GM12878 (cell line): Measurements from ENCODE around the gene LMLN. TPM values are rescaled to one million over a fixed set of nuclear protein-coding genes. Genes with fewer than 3 reads are reported as not detected.

Experiments
- ATAC-seq: fragments of 200-7000 bp; cut with Tn5 transposase; 3 replicates; pipeline ENCODE4 v1.9.1; 2020; ENCODE audit warnings: mild to moderate bottlenecking, moderate library complexity
- BruUV-seq: library from RNA; stranded (reverse); fragments of 400-500 nt; replicated peaks from 2 replicates; lab custom pipeline; 2021; lab: Mats Ljungman, UMichigan
- CTCF ChIA-PET: fragments of 300-600 bp; sonication (Branson Sonifier 250); formaldehyde crosslinking; extraction: SDS; loops from one replicate; lab custom pipeline; 2021; ENCODE audit warnings: inconsistent platforms; lab: Yijun Ruan, JAX
- POLR2A ChIA-PET: fragments of 350-600 bp; formaldehyde crosslinking; extraction: SDS; loops from one replicate; lab custom pipeline; 2021; ENCODE audit warnings: inconsistent platforms; lab: Charles Lee
- RAD21 ChIA-PET: fragments of 300-600 bp; sonication (Branson Sonifier 250); formaldehyde crosslinking; loops from one replicate; lab custom pipeline; 2023; ENCODE audit warnings: antibody characterized with exemption; ENCODE audit not compliant: unreplicated experiment; lab: Charles Lee
- SMC1A ChIA-PET: fragments of 300-600 bp; sonication (Branson Sonifier 250); formaldehyde crosslinking; loops from one replicate; lab custom pipeline; 2023; ENCODE audit not compliant: unreplicated experiment, uncharacterized antibody; lab: Charles Lee
- DNase-seq: peaks from one replicate; pipeline ENCODE4 v3.0.0-alpha.2; 2011; ENCODE audit warnings: low read depth, low spot score
- FAIRE-seq: peaks from 3 replicates; lab custom pipeline; 2011; peaks lifted over from hg19 to GRCh38; lab: Jason Lieb, UNC
- H2AFZ ChIP-seq: 2 replicates; pipeline ENCODE4 v1.6.0; 2011; ENCODE audit warnings: low read depth, low read length, control low read depth; ENCODE audit not compliant: control insufficient read depth
- H3K27ac ChIP-seq: 2 replicates; pipeline ENCODE4 v1.5.1; 2011; ENCODE audit warnings: control low read depth; ENCODE audit not compliant: control insufficient read depth, insufficient read depth
- H3K27me3 ChIP-seq, 2 experiments: replicated peaks in 1 of 2; 2 replicates each; pipeline versions ENCODE4 v1.6.0 to v1.6.1; 2011; ENCODE audit warnings: low read length in 1 of 2; ENCODE audit not compliant: control insufficient read depth in 2 of 2, insufficient read depth in 2 of 2
- H3K36me3 ChIP-seq, 2 experiments: 2 replicates each; pipeline ENCODE4 v1.5.1; 2011; ENCODE audit warnings: low read length in 1 of 2; ENCODE audit not compliant: control insufficient read depth in 2 of 2, insufficient read depth in 2 of 2
- H3K4me1 ChIP-seq: 2 replicates; pipeline ENCODE4 v1.6.1; 2011; ENCODE audit warnings: mild to moderate bottlenecking, low read length, moderate library complexity, mixed read lengths; ENCODE audit not compliant: control insufficient read depth, insufficient read depth
- H3K4me2 ChIP-seq: 2 replicates; pipeline ENCODE4 v1.6.0; 2011; ENCODE audit warnings: control low read depth; ENCODE audit not compliant: control insufficient read depth, insufficient read depth
- H3K4me3 ChIP-seq: fragments of 200-600 bp; sonication (generic); 2 replicates; pipeline ENCODE4 v1.5.1; 2016
- H3K79me2 ChIP-seq: 2 replicates; pipeline ENCODE4 v1.6.0; 2011; ENCODE audit warnings: low read length; ENCODE audit not compliant: control insufficient read depth, insufficient read depth
- H3K9ac ChIP-seq: 2 replicates; pipeline ENCODE4 v1.8.0; 2011; ENCODE audit warnings: low read length, control low read depth, mixed read lengths; ENCODE audit not compliant: control insufficient read depth, insufficient read depth
- H3K9me3 ChIP-seq: replicated peaks from 3 replicates; pipeline ENCODE4 v1.5.1; 2011; ENCODE audit warnings: mild to moderate bottlenecking, low read length; ENCODE audit not compliant: control insufficient read depth, insufficient read depth
- H4K20me1 ChIP-seq: 2 replicates; pipeline ENCODE4 v1.6.0; 2011; ENCODE audit not compliant: control insufficient read depth, insufficient read depth
- BMI1 ChIP-seq: fragments of 450-650 bp; IDR thresholded peaks from 2 replicates; pipeline ENCODE4 v1.6.1; 2016; ENCODE audit warnings: mild to moderate bottlenecking, moderate library complexity, borderline replicate concordance
- HDAC6 ChIP-seq: fragments of 200-600 bp; sonication (generic); IDR thresholded peaks from one replicate; pipeline ENCODE4 v1.8.0; 2017; ENCODE audit warnings: antibody characterized with exemption; ENCODE audit not compliant: unreplicated experiment
- KDM1A ChIP-seq: fragments of 200-600 bp; sonication (generic); IDR thresholded peaks from 2 replicates; pipeline ENCODE4 v1.6.1; 2016; ENCODE audit warnings: borderline replicate concordance
- NBN ChIP-seq: fragments of 450-650 bp; IDR thresholded peaks from 2 replicates; pipeline ENCODE4 v1.6.1; 2016
- POLR2AphosphoS5 ChIP-seq: IDR thresholded peaks from 2 replicates; pipeline ENCODE4 v1.6.1; 2011; ENCODE audit warnings: mild to moderate bottlenecking, low read length, inconsistent platforms
- SIX5 ChIP-seq: IDR thresholded peaks from 2 replicates; pipeline ENCODE4 v1.6.1; 2011; ENCODE audit warnings: mild to moderate bottlenecking, low read depth, low read length, moderate library complexity; ENCODE audit not compliant: severe bottlenecking
- SREBF2 ChIP-seq: IDR thresholded peaks from 2 replicates; pipeline ENCODE4 v1.6.1; 2012; ENCODE audit warnings: mild to moderate bottlenecking, low read length
- WRNIP1 ChIP-seq: IDR thresholded peaks from 2 replicates; pipeline ENCODE4 v1.6.1; 2011; ENCODE audit warnings: low read depth, low read length, improper control_type of control experiment, borderline replicate concordance
- WGBS: methylation state at CpG from one replicate; pipeline ENCODE4 v1.1.6; 2016; ENCODE audit warnings: low lambda C conversion rate; ENCODE audit not compliant: insufficient replicate concordance, insufficient coverage; ENCODE audit errors: missing lambda C conversion rate; 5-methylcytosine and 5-hydroxymethylcytosine counted together
- in situ Hi-C: fragments of 300-500 bp; cut with MboI; formaldehyde crosslinking; loops from 9 replicates; pipeline ENCODE4 v1.14.3; 2018; ENCODE audit warnings: mixed read lengths
- intact Hi-C: fragments of 100-400 bp; cut with micrococcal nuclease; formaldehyde crosslinking; loops from one replicate; pipeline ENCODE4 v1.14.2; 2022; ENCODE audit not compliant: unreplicated experiment
- polyA plus RNA-seq, 11 experiments: library from polyadenylated mRNA; depleted of rRNA in 4 of 11; unstranded in 6 of 11; stranded (reverse) in 5 of 11; fragments of >200 nt; fragmentation: Nextera tagmentation in 4 of 11; fragmentation: Illumina TruSeq in 1 of 11; extraction: Ambion mirVana in 4 of 11; extraction: Trizol in 1 of 11; gene quantifications; 1 replicate in 1 of 11; 2 replicates in 10 of 11; pipeline versions ENCODE4 v1.2.1 to v1.2.3, GENCODE V29; 2011 to 2016; ENCODE audit warnings: inconsistent platforms in 2 of 11, missing spikeins in 2 of 11, low read depth in 1 of 11
- total RNA-seq, 4 experiments: library from RNA; depleted of rRNA in 3 of 4; stranded (reverse); fragments of >200 nt in 3 of 4; fragmentation: Illumina TruSeq in 1 of 4; extraction: Trizol in 1 of 4; gene quantifications; 2 replicates each; pipeline versions ENCODE4 v1.2.1 to v1.2.3, GENCODE V29; 2013 to 2021
- TF ChIP-seq, protein P1 (sequence below): fragments of 450-650 bp; IDR thresholded peaks from 2 replicates; pipeline ENCODE4 v1.6.1; 2014; ENCODE audit warnings: mild to moderate bottlenecking
- TF ChIP-seq, protein P2 (sequence below): fragments of 450-650 bp; IDR thresholded peaks from 2 replicates; pipeline ENCODE4 v1.6.1; 2016; ENCODE audit warnings: mild to moderate bottlenecking
- TF ChIP-seq, protein P3 (sequence below): fragments of 150-350 bp; IDR thresholded peaks from 2 replicates; pipeline ENCODE4 v1.6.1; 2014; ENCODE audit warnings: mild to moderate bottlenecking, low read depth, low read length
- TF ChIP-seq, protein P4 (sequence below): IDR thresholded peaks from 2 replicates; pipeline ENCODE4 v1.6.1; 2012; ENCODE audit warnings: low read length, inconsistent platforms

The LMLN gene
- total and polyA plus RNA-seq, 10 of the 15 experiments (the other 5 are each of a cell fraction or from before 2014, with no cell fraction given) = 0.02 to 1.7 (median 0.81) TPM

DNA sequence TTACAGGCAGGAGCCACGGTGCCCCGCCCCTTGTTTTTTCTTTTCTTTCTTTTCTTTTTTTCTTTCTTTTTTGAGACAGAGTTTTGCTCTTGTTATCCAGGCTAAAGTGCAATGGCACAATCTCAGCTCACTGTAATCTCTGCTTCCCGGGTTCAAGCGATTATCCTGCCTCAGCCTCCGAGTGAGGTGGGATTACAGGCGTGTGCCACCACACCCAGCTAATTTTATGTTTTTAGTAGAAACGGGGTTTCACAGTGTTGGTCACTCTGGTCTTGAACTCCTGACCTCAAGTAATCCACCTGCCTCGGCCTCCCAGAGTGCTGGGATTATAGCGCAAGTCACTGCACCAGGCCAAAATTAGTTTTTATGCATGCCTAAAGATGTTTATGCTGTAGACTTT lies 7.6 kb upstream of the LMLN start:
- Histone ChIP-seq H3K9me3 (no peaks in the 10 kb centered on the region), H3K27ac (no peak overlapping the region), H3K4me2 (peak overlapping the region; percentile 51), H3K36me3 (peaks cover 13 to 49% of the 10 kb centered on the region in 2 experiments), H3K79me2 (peaks cover 42% of the 10 kb centered on the region), H3K4me3 (peak overlapping the region; percentile 12; the same call in 1 of the 2 replicates), H3K4me1 (peaks cover 3% of the 10 kb centered on the region; the same call in 1 of the 2 replicates)
- 66% methylated on average over 9 of the region's 9 CpGs for WGBS
- ChIA-PET CTCF (no interaction called here), RAD21 (no interaction called here)
- ATAC-seq (no peak), FAIRE-seq (no peak)
- TF ChIP-seq, protein P1, sequence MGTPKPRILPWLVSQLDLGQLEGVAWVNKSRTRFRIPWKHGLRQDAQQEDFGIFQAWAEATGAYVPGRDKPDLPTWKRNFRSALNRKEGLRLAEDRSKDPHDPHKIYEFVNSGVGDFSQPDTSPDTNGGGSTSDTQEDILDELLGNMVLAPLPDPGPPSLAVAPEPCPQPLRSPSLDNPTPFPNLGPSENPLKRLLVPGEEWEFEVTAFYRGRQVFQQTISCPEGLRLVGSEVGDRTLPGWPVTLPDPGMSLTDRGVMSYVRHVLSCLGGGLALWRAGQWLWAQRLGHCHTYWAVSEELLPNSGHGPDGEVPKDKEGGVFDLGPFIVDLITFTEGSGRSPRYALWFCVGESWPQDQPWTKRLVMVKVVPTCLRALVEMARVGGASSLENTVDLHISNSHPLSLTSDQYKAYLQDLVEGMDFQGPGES = no peak
- TF ChIP-seq POLR2AphosphoS5 = 0 out of 2 replicates have a peak, but pooled peaks have one; percentile 15
- TF ChIP-seq, all 136 proteins: peak for 1
- in situ Hi-C loops (no loop called here), intact Hi-C loops (no loop called here)
- ChIA-PET POLR2A (interaction anchor here (0.6 kb wide), 1 partner anchor 55 kb away, joined by 4 read pairs; no protein-coding TSS in a partner anchor), SMC1A (interaction anchor here (2.1 kb wide), 1 partner anchor 9 kb away, joined by 6 read pairs; no protein-coding TSS in a partner anchor)
- BruUV-seq = no TSS peak
- Histone ChIP-seq H3K27me3 (no peaks in the 10 kb centered on the region), H4K20me1 (peaks cover 7% of the 10 kb centered on the region), H2AFZ (no peak overlapping the region), H3K9ac (no peak overlapping the region)
- no peak for DNase-seq

DNA sequence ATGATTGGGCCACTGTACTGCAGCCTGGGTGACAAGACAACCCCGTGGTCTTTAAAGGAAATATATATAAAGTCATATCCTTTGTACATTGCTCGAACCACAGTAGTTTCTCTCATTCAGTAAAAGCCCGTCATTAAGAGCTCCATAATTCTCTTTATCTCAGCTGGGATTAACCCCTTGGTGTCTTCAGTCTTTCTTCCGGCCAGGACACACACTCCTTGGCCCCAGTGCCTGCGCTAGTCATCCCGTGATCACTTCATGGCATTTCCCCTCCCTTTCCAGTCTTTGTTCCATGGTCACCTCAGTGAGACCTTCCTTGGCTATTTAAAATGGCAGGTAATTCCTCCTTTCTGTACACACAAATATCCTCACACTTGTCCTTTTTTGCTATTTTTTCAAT lies 6.7 kb upstream of the LMLN start:
- POLR2A ChIA-PET = no interaction called here
- RAD21 ChIA-PET = no interaction called here
- CTCF ChIA-PET = interaction anchor here (0.5 to 1.2 kb wide), 2 partner anchors 10 to 47 kb away, joined by 3 to 4 read pairs; no protein-coding TSS in a partner anchor
- intact Hi-C loops = no loop called here
- Histone ChIP-seq H4K20me1 (peaks cover 7% of the 10 kb centered on the region), H3K9me3 (no peaks in the 10 kb centered on the region), H3K36me3 (peaks cover 13 to 51% of the 10 kb centered on the region in 2 experiments), H3K27me3 (no peaks in the 10 kb centered on the region), H3K9ac (peak overlapping the region; percentile 1; the same call in 1 of the 2 replicates), H3K4me1 (peaks cover 3% of the 10 kb centered on the region; the same call in 1 of the 2 replicates), H3K27ac (no peak overlapping the region), H3K79me2 (peaks cover 42% of the 10 kb centered on the region), H3K4me2 (peak overlapping the region; percentile 21), H3K4me3 (peak overlapping the region; percentile 12; the same call in 1 of the 2 replicates), H2AFZ (no peak overlapping the region)
- DNase-seq (no peak), ATAC-seq (no peak), FAIRE-seq (no peak)
- WGBS = 83% methylated on average over 6 of the region's 6 CpGs
- in situ Hi-C loops = no loop called here
- BruUV-seq = no TSS peak
- SMC1A ChIA-PET = interaction anchor here (1.3 kb wide), 1 partner anchor 105 kb away, joined by 3 read pairs; no protein-coding TSS in a partner anchor
- TF ChIP-seq, protein P2, sequence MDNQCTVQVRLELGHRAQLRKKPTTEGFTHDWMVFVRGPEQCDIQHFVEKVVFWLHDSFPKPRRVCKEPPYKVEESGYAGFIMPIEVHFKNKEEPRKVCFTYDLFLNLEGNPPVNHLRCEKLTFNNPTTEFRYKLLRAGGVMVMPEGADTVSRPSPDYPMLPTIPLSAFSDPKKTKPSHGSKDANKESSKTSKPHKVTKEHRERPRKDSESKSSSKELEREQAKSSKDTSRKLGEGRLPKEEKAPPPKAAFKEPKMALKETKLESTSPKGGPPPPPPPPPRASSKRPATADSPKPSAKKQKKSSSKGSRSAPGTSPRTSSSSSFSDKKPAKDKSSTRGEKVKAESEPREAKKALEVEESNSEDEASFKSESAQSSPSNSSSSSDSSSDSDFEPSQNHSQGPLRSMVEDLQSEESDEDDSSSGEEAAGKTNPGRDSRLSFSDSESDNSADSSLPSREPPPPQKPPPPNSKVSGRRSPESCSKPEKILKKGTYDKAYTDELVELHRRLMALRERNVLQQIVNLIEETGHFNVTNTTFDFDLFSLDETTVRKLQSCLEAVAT = no peak
- no peak for TF ChIP-seq SIX5
- TF ChIP-seq, protein P3, sequence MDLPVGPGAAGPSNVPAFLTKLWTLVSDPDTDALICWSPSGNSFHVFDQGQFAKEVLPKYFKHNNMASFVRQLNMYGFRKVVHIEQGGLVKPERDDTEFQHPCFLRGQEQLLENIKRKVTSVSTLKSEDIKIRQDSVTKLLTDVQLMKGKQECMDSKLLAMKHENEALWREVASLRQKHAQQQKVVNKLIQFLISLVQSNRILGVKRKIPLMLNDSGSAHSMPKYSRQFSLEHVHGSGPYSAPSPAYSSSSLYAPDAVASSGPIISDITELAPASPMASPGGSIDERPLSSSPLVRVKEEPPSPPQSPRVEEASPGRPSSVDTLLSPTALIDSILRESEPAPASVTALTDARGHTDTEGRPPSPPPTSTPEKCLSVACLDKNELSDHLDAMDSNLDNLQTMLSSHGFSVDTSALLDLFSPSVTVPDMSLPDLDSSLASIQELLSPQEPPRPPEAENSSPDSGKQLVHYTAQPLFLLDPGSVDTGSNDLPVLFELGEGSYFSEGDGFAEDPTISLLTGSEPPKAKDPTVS = no peak
- no peak for TF ChIP-seq BMI1
- TF ChIP-seq SREBF2 = no peak
- TF ChIP-seq, protein P4, sequence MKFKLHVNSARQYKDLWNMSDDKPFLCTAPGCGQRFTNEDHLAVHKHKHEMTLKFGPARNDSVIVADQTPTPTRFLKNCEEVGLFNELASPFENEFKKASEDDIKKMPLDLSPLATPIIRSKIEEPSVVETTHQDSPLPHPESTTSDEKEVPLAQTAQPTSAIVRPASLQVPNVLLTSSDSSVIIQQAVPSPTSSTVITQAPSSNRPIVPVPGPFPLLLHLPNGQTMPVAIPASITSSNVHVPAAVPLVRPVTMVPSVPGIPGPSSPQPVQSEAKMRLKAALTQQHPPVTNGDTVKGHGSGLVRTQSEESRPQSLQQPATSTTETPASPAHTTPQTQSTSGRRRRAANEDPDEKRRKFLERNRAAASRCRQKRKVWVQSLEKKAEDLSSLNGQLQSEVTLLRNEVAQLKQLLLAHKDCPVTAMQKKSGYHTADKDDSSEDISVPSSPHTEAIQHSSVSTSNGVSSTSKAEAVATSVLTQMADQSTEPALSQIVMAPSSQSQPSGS = no peak
- no peak for TF ChIP-seq KDM1A
- no peak for TF ChIP-seq HDAC6
- no peak for TF ChIP-seq WRNIP1
- no peak for TF ChIP-seq NBN
